Endothelial cell of umbilical vein (primary cell): ENCODE results near the gene MYO1E.

Experiments
- EZH2 ChIP-seq: IDR thresholded peaks from 2 replicates; pipeline ENCODE4 v1.6.1; 2012; ENCODE audit warnings: borderline replicate concordance, low read depth, mild to moderate bottlenecking, moderate library complexity, low read length, inconsistent platforms; ENCODE audit not compliant: severe bottlenecking
- GATA2 ChIP-seq: IDR thresholded peaks from 2 replicates; pipeline ENCODE4 v1.7.0; 2011; ENCODE audit warnings: low read depth, mild to moderate bottlenecking, moderate library complexity, mixed read lengths, low read length; ENCODE audit not compliant: insufficient read length, insufficient read depth
- JUN ChIP-seq: IDR thresholded peaks from 2 replicates; pipeline ENCODE4 v1.6.1; 2011; ENCODE audit warnings: borderline replicate concordance, low read depth; ENCODE audit not compliant: insufficient read length, insufficient read depth
- POLR2A ChIP-seq: IDR thresholded peaks from 2 replicates; pipeline ENCODE4 v1.6.1; 2012; ENCODE audit warnings: low read depth, mild to moderate bottlenecking, control low read depth, low read length
- POLR2AphosphoS5 ChIP-seq: IDR thresholded peaks from 2 replicates; pipeline ENCODE4 v1.6.1; 2012; ENCODE audit warnings: low read depth, mild to moderate bottlenecking, control low read depth, low read length, moderate library complexity; ENCODE audit not compliant: insufficient read depth
- TF ChIP-seq, protein P1 (sequence below), 2 donors: IDR thresholded peaks; 1 replicate in 1 of 2; 2 replicates in 1 of 2; pipeline ENCODE4 v1.5.1; 2011; ENCODE audit warnings: low read length in 2 of 2, mild to moderate bottlenecking in 2 of 2, moderate library complexity in 2 of 2, control low read depth in 1 of 2, inconsistent platforms in 1 of 2, low read depth in 1 of 2; ENCODE audit not compliant: insufficient read depth in 1 of 2; ENCODE audit errors: extremely low read depth in 1 of 2
- TF ChIP-seq, protein P2 (sequence below): IDR thresholded peaks from 2 replicates; pipeline ENCODE4 v1.6.1; 2011; ENCODE audit not compliant: insufficient read depth, insufficient read length

DNA sequence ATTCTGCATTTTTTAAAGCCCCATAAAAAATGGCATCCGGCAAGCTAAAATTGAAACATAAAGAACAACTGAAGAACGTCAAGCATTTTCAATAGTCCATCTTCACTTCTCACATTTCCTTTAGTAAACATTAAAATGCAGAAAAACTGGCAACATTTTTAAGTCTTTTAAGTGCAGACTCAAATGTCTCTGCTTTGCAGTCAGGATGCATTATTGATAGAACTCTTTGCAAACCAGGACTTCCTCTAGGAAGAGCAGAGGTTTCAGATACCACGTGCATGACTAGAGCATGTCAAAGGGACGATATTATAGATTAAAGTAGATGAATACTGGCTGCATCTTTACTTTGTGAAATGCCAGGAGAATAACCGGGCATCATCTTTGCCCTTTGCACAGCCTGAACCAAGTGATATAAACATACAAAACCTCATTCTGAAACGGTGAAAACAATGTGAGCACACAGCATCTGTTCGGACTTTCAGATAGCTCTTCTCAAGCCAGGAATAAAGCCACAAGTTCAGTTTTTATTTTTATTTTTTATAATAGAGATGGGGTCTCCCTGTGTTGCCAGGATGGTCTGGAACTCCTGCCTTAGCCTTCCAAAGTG, 101.0 kb downstream of the MYO1E start:
- TF ChIP-seq, protein P1, sequence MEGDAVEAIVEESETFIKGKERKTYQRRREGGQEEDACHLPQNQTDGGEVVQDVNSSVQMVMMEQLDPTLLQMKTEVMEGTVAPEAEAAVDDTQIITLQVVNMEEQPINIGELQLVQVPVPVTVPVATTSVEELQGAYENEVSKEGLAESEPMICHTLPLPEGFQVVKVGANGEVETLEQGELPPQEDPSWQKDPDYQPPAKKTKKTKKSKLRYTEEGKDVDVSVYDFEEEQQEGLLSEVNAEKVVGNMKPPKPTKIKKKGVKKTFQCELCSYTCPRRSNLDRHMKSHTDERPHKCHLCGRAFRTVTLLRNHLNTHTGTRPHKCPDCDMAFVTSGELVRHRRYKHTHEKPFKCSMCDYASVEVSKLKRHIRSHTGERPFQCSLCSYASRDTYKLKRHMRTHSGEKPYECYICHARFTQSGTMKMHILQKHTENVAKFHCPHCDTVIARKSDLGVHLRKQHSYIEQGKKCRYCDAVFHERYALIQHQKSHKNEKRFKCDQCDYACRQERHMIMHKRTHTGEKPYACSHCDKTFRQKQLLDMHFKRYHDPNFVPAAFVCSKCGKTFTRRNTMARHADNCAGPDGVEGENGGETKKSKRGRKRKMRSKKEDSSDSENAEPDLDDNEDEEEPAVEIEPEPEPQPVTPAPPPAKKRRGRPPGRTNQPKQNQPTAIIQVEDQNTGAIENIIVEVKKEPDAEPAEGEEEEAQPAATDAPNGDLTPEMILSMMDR (IDR thresholded peaks at IDR 0.05; ENCODE audit: extremely low read depth in 1 of 2, insufficient read depth in 1 of 2, low read depth in 1 of 2, low read length in 2 of 2): no peak
- TF ChIP-seq EZH2 (no peak), POLR2A (no peak), JUN (no peak), GATA2 (no peak), POLR2AphosphoS5 (no peak)
- TF ChIP-seq, protein P2, sequence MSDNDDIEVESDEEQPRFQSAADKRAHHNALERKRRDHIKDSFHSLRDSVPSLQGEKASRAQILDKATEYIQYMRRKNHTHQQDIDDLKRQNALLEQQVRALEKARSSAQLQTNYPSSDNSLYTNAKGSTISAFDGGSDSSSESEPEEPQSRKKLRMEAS: no peak
